Epidermal melanocyte (primary cell): Measurements from ENCODE around the gene TPH2.

Experiments
- DNase-seq: peaks from one replicate; pipeline ENCODE4 v3.0.0; 2011; ENCODE audit warnings: low spot score; ENCODE audit not compliant: insufficient read length

Gene TPH2

DNA sequence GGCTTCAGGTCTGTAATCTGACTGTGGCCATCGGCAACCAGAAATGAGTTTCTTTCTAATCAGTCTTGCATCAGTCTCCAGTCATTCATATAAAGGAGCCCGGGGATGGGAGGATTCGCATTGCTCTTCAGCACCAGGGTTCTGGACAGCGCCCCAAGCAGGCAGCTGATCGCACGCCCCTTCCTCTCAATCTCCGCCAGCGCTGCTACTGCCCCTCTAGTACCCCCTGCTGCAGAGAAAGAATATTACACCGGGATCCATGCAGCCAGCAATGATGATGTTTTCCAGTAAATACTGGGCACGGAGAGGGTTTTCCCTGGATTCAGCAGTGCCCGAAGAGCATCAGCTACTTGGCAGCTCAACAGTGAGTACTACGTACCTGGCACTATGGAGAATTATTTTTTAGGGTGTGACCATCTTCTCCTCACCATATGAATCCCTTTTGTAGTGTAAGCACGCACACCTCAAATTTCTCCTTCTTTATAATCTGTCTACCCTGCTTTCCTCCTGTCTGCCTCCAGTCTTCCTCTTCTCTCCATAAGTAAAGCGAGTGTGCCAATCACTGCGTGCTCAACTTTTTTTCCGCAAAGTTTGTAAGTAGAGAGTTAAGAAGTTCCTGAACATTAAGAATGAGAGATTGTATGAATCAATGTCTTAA lies at the start of gene TPH2:
TSS of gene TPH2 (plus strand) at position 118 of the 658 bp plus-strand sequence. CDS start at position 260, 142 bp downstream.
- no peak for DNase-seq

DNA sequence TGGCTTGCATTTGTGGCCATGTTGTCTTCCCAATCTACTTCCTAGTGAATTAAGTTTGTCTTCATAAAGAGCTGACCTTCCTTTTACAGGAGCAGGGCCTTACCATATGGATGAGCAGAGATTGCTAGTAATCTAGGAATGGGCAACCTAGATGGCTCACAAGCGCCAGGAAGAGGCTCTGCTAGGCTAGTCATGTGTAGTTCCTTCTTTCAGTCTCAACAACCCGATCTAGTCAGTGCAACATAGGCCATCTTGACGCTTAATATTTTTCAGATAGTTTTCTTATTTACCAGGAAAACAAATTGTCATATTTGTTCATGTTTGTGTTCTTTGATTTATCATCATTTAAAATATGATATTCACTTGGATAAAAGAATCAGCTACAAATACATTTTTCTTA lies 48.2 kb upstream of the TPH2 start:
- DNase-seq: no peak

DNA sequence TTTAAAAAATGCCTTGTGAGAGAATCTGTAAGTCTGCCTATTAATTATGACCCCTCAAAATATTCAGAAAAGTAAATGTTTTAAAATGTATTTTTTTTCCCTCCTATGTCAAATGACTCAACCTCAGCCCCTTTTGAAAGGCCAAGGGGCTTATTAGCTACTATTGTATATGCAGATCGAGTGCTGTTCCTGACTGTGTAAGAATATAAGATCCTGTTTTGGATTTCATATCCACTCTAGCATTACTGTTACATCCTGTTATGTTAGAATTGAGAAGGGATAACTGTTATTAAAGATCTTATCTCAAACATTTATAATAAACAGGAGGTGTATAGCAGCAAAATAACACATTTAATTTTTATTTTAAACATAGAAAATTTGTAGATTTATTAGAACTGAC lies 46.6 kb upstream of the TPH2 start:
- DNase-seq: no peak

DNA sequence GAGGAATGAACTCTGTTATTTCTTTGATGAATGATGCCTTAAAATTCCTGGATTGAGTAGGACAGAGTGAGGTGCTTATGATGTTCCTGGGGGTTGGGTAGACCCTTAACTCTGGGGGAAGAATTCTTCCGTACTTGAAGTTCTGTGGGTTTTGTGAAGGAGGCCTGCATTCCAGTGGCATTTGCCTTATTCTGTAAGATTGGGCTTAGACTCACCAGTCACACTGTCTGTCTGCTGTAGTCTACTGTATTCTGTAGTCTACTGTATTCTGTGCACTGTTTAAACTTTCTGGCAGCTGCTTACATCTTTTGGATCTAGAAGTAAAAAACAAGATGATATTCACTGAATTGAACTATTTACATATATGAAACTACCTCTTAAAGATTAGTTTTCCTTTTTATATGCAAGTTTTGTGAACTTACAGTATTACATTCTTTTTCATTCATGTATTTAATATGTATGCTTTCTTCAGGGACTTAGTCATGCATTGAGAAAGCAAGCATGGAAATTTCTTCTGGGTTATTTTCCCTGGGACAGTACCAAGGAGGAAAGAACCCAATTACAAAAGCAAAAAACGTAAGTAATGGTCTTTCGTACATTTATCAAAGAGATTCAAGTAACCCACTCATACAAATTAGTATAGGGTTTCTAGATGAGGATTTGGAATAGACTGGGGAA lies 42.3 kb upstream of the TPH2 start:
- no peak for DNase-seq

DNA sequence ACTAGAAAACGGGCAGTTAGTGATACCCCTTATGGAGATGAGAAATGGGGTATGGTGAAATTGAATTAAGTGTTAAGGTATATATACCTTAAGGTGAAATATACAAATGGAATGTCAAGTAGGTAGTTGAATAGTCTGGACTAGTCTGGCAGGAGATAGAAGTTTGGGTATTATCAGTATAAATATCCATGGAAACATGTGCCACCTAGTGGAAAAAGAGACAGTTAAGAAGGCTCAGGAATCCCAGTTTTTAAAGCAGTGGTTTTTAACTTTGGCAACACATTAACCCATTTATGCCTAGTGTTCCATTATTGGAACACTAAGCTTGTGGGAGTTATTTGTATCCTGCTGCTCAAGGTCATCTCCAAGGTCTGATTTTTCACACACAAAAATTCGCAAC lies 38.6 kb upstream of the TPH2 start:
- DNase-seq: no peak

- no peak for DNase-seq
Observed at GRCh38 chr12:71904629-71905028, 34.0 kb upstream of the TPH2 start.

GRCh38 chr12:71935594-71935993 lies 3.1 kb upstream of the TPH2 start:
- no peak for DNase-seq

GRCh38 chr12:71940068-71940467 lies 1.4 kb downstream of the TPH2 start:
- DNase-seq: no peak

GRCh38 chr12:71941174-71941573 lies 2.5 kb downstream of the TPH2 start:
- no peak for DNase-seq

DNA sequence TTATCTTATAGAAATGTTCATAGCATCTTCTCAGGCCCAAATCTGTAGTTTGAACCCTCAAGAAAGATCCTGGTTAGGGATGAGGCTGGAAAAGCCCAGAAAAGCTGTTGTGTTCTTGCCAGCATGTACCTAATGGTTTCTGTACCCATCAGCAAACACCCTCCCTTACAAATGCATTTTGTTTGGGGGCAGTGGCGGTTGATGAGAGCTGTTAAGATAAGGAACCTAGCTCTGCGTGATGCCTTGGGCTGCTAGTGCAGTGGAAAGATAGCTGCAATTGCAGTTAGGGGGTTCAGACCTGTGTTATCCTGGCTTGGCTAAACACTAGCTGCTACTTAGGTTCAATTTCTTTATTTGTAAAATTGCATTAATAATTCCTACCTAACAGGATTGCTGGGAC lies 3.6 kb downstream of the TPH2 start:
- no peak for DNase-seq

GRCh38 chr12:71942703-71943102 lies 4.1 kb downstream of the TPH2 start:
- no peak for DNase-seq

DNA sequence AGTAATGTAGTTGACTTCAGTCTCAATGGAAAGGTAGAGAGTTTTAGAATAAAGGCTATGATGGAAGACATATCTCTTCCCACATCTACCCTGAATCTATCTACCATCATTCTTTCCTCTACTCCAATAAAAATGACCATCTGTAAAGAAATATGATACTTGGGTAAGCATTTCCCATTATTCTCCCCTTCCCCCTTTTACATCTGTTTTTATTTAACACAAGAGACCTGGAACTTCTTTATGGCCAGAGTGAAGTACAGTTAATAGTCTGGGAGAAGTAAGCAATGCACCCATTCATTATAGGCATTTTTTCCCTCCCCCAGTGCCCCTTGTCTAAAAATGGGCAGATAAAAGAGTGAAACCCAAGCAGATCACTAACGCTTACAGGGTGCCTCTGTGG lies 6.5 kb downstream of the TPH2 start:
- DNase-seq: no peak

DNA sequence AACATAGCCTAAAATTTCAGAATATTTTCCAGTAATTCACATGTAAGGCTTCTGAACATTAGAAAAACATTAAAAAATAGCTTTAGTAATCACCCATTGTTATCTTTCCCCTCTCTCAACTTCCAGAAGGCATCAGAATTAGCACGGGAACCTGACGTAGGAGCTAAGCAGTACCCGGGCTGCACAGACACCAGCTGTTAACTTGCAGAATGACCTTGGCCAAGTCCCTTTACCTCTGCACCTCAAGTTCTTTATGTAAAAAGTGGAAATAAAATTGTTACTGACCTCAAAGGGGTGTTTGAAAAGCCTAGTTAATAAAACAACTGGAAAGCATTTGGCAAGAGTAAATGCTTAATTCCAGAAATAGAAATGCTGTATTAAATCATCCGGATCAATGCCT lies 7.2 kb downstream of the TPH2 start:
- no peak for DNase-seq

GRCh38 chr12:71947645-71948105 lies 9.0 kb downstream of the TPH2 start:
- DNase-seq: no peak

DNA sequence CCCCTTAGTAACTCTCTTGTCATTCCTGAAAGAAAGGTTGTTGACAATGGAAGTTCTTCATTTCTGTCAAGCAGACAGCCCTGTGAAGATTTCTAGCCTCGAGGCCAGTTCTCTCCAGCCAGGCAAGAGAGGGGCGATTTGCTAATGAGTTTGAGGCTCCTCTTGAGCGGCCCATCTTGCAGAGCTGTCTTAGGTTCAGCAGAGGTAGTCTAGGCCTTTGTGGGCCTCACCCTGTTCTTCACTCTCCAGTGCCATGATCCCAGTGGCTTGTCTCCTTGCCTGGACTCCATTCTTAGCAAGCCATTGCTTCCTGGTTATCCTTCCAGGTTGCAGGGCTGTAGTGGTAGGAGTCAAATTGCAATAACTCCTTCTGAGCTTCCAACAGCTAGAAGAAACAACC lies 9.7 kb downstream of the TPH2 start:
- no peak for DNase-seq

DNA sequence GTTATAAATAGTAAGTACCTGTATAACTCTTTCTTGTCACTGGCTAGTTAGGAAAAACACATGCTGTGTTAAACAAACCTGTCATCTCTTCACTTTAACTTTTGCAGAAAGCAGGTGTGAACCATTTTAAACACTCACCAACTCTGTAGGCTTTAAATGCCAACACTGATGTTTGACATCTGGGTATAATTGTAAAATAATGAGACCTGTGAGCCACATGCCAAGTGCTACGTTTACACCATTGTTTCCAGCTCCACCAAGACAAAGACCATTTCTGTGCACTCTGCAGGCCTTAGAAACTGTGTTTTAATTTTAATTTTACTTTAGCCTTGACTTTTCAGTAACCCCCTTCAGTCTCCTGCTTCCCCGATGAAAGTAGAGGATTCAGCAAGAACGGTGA lies 11.0 kb downstream of the TPH2 start:
- no peak for DNase-seq

DNA sequence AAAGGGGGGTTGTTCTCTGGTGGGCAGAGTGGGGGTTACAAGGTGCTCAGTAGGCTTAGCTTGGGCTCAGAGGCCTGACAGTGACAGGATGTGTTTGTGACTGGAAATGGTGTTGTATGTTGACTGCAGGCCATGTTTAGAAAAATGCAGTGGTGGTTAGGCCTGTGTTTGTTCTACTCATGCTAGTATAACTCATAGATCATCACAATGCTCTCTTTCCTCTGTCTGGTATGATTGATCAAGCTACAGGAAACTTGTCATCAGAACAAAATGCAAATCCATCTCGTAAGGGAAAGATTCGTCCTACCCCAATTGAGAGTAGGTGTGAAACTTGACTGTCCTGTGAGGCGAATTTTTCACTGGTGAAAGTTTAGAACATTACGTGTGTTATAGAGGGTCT lies 11.8 kb downstream of the TPH2 start:
- DNase-seq: no peak

DNA sequence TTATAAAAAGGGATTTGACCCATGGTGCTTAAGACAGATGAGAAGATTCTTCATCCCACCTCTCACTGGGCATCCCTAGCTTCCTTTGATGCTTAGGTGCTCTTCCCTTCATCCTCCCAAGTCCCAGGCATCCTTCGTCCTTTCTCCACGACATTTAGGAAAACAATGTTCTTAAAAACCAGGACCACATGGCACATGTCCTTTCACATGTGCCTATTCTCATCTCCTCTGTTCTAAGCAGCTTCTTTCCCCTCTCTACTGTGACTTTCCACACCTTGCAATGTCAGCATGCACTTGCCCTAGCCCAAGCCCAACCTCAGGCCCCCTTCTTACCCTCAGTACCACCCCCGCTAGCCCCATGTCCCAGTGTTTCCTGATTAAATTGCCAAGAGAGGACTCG lies 12.2 kb downstream of the TPH2 start:
- DNase-seq: no peak

- DNase-seq: no peak
Observed at GRCh38 chr12:71954083-71954778, 15.6 kb downstream of the TPH2 start.

DNA sequence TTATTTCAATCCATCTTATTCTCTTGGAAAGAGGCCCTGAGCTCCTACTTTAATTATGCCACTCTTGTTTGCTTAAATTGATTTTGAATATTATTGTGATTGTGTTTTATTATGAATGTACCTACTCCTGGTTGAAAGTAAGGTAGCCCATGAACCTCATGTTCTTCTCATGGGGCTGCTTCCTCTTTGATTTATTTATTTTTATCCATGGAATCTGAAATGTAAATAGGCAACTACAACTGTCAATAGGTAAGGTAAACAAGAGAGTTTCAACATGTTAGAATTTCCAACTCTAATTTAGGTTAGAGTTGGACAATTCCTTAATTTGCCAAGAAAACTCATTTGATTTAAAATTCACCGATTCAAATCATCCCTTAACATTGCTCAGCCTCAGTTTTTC lies 16.2 kb downstream of the TPH2 start:
- DNase-seq: no peak

DNA sequence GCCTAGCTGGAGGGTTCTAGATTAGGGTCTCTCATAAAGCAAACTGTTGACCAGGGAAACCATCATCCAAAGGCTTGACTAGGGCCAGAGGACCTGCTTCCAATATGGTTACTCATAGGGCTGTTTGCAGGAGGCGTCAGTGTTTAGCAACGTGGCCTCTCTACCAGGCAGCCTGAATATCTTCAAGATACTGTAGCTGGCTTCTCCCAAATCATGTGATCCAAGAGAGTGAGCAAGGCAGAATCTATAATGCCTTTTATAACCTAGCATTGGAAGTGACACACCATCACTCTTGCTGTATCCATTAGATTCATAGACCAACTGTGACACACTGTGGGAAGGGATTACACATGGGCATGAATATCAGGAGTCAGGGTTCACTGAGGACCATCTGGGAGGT lies 17.3 kb downstream of the TPH2 start:
- no peak for DNase-seq

GRCh38 chr12:71958056-71958455 lies 19.4 kb downstream of the TPH2 start:
- no peak for DNase-seq

DNA sequence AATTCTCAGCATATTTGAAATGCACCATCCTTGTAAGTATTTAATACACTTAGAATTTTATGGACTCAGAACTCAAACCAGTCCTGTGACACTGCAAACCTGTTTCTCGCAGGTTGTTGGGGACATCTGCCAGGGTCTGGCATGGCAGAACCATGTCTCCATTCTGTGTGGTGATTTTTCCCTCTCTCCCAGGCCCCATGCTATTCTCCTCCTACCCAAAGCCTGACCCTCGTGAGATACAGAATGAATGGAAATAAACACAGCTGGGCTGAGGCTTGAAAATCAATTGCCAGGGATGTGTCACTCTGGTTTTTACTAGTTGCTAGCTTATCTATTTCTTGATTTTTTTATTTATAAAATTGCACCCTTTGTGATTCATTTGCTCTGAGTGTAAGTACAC lies 19.8 kb downstream of the TPH2 start:
- no peak for DNase-seq
